ENCODE results near the gene BICRAL.
A peak's percentile ranks its signal among the peaks of the same experiment; 100 is the strongest.

BICRAL gene

DNA sequence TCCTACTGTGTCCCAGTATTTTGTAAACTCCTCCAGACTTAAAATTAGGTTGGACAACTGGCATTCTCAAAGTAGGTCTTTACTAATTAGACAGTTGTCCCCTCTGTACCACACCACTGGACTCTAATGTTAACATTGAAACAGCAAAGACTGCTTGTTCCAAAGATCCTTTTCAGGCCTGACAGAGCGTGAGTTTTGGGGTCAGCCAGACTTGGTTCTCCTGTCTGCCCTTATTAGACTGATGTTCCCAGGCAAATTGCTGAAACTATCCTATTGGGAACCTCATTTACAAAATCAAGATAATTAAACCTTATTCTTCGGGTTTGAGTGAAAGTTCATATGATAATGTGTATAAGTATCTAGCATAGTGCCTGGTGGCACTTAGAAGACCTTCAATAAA is 3.7 kb upstream of the BICRAL start:
- no peaks in the 10 kb centered on the region for H4K20me1 ChIP-seq (ENCODE audit: low read depth, low read length)
- no peak for TF ChIP-seq EZH2phosphoT487 (conservative IDR thresholded peaks at IDR 0.05; ENCODE audit: low read length)
- TF ChIP-seq, protein P1, sequence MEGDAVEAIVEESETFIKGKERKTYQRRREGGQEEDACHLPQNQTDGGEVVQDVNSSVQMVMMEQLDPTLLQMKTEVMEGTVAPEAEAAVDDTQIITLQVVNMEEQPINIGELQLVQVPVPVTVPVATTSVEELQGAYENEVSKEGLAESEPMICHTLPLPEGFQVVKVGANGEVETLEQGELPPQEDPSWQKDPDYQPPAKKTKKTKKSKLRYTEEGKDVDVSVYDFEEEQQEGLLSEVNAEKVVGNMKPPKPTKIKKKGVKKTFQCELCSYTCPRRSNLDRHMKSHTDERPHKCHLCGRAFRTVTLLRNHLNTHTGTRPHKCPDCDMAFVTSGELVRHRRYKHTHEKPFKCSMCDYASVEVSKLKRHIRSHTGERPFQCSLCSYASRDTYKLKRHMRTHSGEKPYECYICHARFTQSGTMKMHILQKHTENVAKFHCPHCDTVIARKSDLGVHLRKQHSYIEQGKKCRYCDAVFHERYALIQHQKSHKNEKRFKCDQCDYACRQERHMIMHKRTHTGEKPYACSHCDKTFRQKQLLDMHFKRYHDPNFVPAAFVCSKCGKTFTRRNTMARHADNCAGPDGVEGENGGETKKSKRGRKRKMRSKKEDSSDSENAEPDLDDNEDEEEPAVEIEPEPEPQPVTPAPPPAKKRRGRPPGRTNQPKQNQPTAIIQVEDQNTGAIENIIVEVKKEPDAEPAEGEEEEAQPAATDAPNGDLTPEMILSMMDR (IDR thresholded peaks at IDR 0.05; ENCODE audit: insufficient read depth, low read length, poor library complexity, severe bottlenecking): no peak
- H3F3A ChIP-seq (ENCODE audit: insufficient read depth): peaks cover 76% of the 10 kb centered on the region

DNA sequence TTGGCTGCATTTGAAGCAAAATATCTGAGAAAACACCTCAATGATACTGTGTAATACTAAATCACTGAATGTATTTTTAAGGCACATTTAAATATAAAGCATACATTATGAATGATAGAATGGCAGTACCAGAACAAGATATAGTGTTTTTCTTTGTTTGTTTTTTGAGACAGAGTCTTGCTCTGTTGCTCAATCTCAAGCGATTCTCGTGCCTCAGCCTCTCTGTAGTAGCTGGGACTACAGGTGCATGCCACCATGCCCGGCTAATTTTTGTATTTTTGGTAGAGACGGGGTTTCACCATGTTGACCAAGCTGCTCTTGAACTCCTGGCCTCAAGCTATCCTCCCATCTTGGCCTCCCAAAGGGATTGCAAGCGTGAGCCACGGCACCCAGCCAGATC is 2.3 kb upstream of the BICRAL start:
- peaks cover 4% of the 10 kb centered on the region; the same call in 1 of the 2 replicates for H3K36me3 ChIP-seq (ENCODE audit: low read length)
- H3K4me3 ChIP-seq (ENCODE audit: insufficient read depth, low read length, poor library complexity, severe bottlenecking): peak overlapping the region; percentile 30
- peaks cover 76% of the 10 kb centered on the region for H3F3A ChIP-seq (ENCODE audit: insufficient read depth)
- H3K79me2 ChIP-seq (ENCODE audit: insufficient read depth, low read length): peaks cover 27% of the 10 kb centered on the region
- peak overlapping the region; percentile 48 for H3K9ac ChIP-seq (ENCODE audit: low read length)
- peak overlapping the region; percentile 22 for H2AFZ ChIP-seq (ENCODE audit: low read depth, low read length, severe bottlenecking)
- H3K9me3 ChIP-seq (ENCODE audit: insufficient read depth, low read length): no peaks in the 10 kb centered on the region
- no peaks in the 10 kb centered on the region for H4K20me1 ChIP-seq (ENCODE audit: low read depth, low read length)
- TF ChIP-seq EZH2phosphoT487 (conservative IDR thresholded peaks at IDR 0.05; ENCODE audit: low read length): no peak
- TF ChIP-seq, protein P1 (IDR thresholded peaks at IDR 0.05; ENCODE audit: insufficient read depth, low read length, poor library complexity, severe bottlenecking): no peak
- H3K4me2 ChIP-seq (ENCODE audit: low read depth, low read length, poor library complexity, severe bottlenecking): peak overlapping the region; percentile 99
- H3K27me3 ChIP-seq (ENCODE audit: low read length): no peaks in the 10 kb centered on the region
- peak overlapping the region; percentile 92 for H3K27ac ChIP-seq (ENCODE audit: low read depth, low read length)
- no peaks in the 10 kb centered on the region for H3K9me2 ChIP-seq (replicated peaks; ENCODE audit: insufficient read depth, low read length)

More for the DNA sequence above, 3.7 kb upstream of the BICRAL start:
- Histone ChIP-seq H3K36me3 (ENCODE audit: low read length) (no peaks in the 10 kb centered on the region), H3K27me3 (ENCODE audit: low read length) (no peaks in the 10 kb centered on the region), H3K79me2 (ENCODE audit: insufficient read depth, low read length) (peaks cover 13% of the 10 kb centered on the region), H3K9me3 (ENCODE audit: insufficient read depth, low read length) (no peaks in the 10 kb centered on the region), H3K4me3 (ENCODE audit: insufficient read depth, low read length, poor library complexity, severe bottlenecking) (peak overlapping the region; percentile 31), H2AFZ (ENCODE audit: low read depth, low read length, severe bottlenecking) (peak overlapping the region; percentile 41), H3K9me2 (replicated peaks; ENCODE audit: insufficient read depth, low read length) (no peaks in the 10 kb centered on the region), H3K4me2 (ENCODE audit: low read depth, low read length, poor library complexity, severe bottlenecking) (peak overlapping the region; percentile 99), H3K9ac (ENCODE audit: low read length) (peak overlapping the region; percentile 48), H3K27ac (ENCODE audit: low read depth, low read length) (peak overlapping the region; percentile 92)

DNA sequence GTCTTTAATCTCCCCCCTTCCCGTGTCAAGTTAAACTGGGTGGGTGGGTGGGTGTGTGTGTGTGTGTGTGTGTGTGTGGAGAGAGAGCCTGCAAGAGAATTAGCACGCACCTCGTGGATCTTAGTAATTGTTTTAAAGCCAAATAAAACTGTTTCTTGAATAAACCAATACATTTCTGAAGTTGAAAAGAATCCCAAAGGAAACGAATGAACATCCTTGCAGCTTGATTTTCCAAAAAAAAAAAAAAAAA is 381 bp upstream of the BICRAL start:
- H3K9me3 ChIP-seq (ENCODE audit: insufficient read depth, low read length): no peaks in the 10 kb centered on the region
- H3K27ac ChIP-seq (ENCODE audit: low read depth, low read length): peak overlapping the region; percentile 92
- H3F3A ChIP-seq (ENCODE audit: insufficient read depth): peaks cover 77% of the 10 kb centered on the region
- H3K79me2 ChIP-seq (ENCODE audit: insufficient read depth, low read length): peaks cover 47% of the 10 kb centered on the region
- H3K36me3 ChIP-seq (ENCODE audit: low read length): peaks cover 4% of the 10 kb centered on the region; the same call in 1 of the 2 replicates
- no peak for TF ChIP-seq EZH2phosphoT487 (conservative IDR thresholded peaks at IDR 0.05; ENCODE audit: low read length)
- TF ChIP-seq, protein P1 (IDR thresholded peaks at IDR 0.05; ENCODE audit: insufficient read depth, low read length, poor library complexity, severe bottlenecking): no peak
- no peaks in the 10 kb centered on the region for H3K27me3 ChIP-seq (ENCODE audit: low read length)
- peak overlapping the region; percentile 99 for H3K4me2 ChIP-seq (ENCODE audit: low read depth, low read length, poor library complexity, severe bottlenecking)
- H3K4me3 ChIP-seq (ENCODE audit: insufficient read depth, low read length, poor library complexity, severe bottlenecking): peak overlapping the region; percentile 72
- no peaks in the 10 kb centered on the region for H3K9me2 ChIP-seq (replicated peaks; ENCODE audit: insufficient read depth, low read length)
- peak overlapping the region; percentile 95 for H3K9ac ChIP-seq (ENCODE audit: low read length)
- no peak overlapping the region for H2AFZ ChIP-seq (ENCODE audit: low read depth, low read length, severe bottlenecking)
- no peaks in the 10 kb centered on the region for H4K20me1 ChIP-seq (ENCODE audit: low read depth, low read length)
